ENCODE results near the gene PTDSS2. TPM values are rescaled to one million over a fixed set of nuclear protein-coding genes. Genes with fewer than 3 reads are reported as not detected.
A peak's percentile ranks its signal among the peaks of the same experiment; 100 is the strongest.

PTDSS2 gene
- total RNA-seq, 1 donor from 2014 or later = 47.3 TPM

GRCh38 chr11:496834-497564 is 46.9 kb downstream of the PTDSS2 start:
- Mint-ChIP-seq H3K9me3 (ENCODE audit: unreplicated experiment) (peaks cover 3% of the 10 kb centered on the region), H3K27ac (ENCODE audit: unreplicated experiment) (peak overlapping the region; percentile 31), H3K4me3 (ENCODE audit: unreplicated experiment) (peak overlapping the region; percentile 63), H3K36me3 (ENCODE audit: low read depth, unreplicated experiment) (peaks cover 34% of the 10 kb centered on the region), H3K4me1 (ENCODE audit: low read depth, unreplicated experiment) (peaks cover 3% of the 10 kb centered on the region), H3K27me3 (ENCODE audit: low read depth, unreplicated experiment) (no peaks in the 10 kb centered on the region)
- H3K4me3 ChIP-seq (ENCODE audit: insufficient read depth, low read depth, low read length) = no peak overlapping the region
- no peak overlapping the region for H3K27ac ChIP-seq (ENCODE audit: low read depth, low read length)
- no peak overlapping the region for H3K4me2 ChIP-seq (ENCODE audit: low read length)
- no peak overlapping the region for H3K9ac ChIP-seq (ENCODE audit: low read length)
- peaks cover 25% of the 10 kb centered on the region for H3K36me3 ChIP-seq (ENCODE audit: insufficient read depth, low read length)
- H2AFZ ChIP-seq (ENCODE audit: low read depth, low read length) = no peak overlapping the region
- DNase-seq (ENCODE audit: low read depth) (no peak), FAIRE-seq (no peak)
- H3K9me3 ChIP-seq (ENCODE audit: insufficient read depth, low read depth, low read length) = peaks cover 8% of the 10 kb centered on the region
- no peaks in the 10 kb centered on the region for H3K27me3 ChIP-seq (ENCODE audit: insufficient read depth, low read length)
- H3K4me1 ChIP-seq (ENCODE audit: insufficient read depth, low read length) = no peaks in the 10 kb centered on the region
- peaks cover 11% of the 10 kb centered on the region for H3K79me2 ChIP-seq (ENCODE audit: insufficient read depth, low read length)
- peaks cover 44% of the 10 kb centered on the region for H4K20me1 ChIP-seq (ENCODE audit: insufficient read depth, low read length)
- TF ChIP-seq CTCF (IDR thresholded peaks at IDR 0.05; ENCODE audit: insufficient read depth, low read depth, low read length) (no peak), EZH2 (IDR thresholded peaks at IDR 0.05; ENCODE audit: insufficient read depth, low read length) (no peak)

- H3K79me2 ChIP-seq (ENCODE audit: insufficient read depth, low read length) = peaks cover 19% of the 10 kb centered on the region
- peaks cover 8% of the 10 kb centered on the region for H3K9me3 ChIP-seq (ENCODE audit: insufficient read depth, low read depth, low read length)
- no peak overlapping the region for H3K4me3 ChIP-seq (ENCODE audit: insufficient read depth, low read depth, low read length)
- FAIRE-seq (no peak), DNase-seq (ENCODE audit: low read depth) (no peak)
- Mint-ChIP-seq H3K27me3 (ENCODE audit: low read depth, unreplicated experiment) (no peaks in the 10 kb centered on the region), H3K4me1 (ENCODE audit: low read depth, unreplicated experiment) (peaks cover 3% of the 10 kb centered on the region), H3K9me3 (ENCODE audit: unreplicated experiment) (peaks cover 3% of the 10 kb centered on the region), H3K27ac (ENCODE audit: unreplicated experiment) (no peak overlapping the region), H3K4me3 (ENCODE audit: unreplicated experiment) (no peak overlapping the region), H3K36me3 (ENCODE audit: low read depth, unreplicated experiment) (peaks cover 34% of the 10 kb centered on the region)
- no peak overlapping the region for H3K9ac ChIP-seq (ENCODE audit: low read length)
- no peaks in the 10 kb centered on the region for H3K27me3 ChIP-seq (ENCODE audit: insufficient read depth, low read length)
- peaks cover 52% of the 10 kb centered on the region for H4K20me1 ChIP-seq (ENCODE audit: insufficient read depth, low read length)
- no peaks in the 10 kb centered on the region for H3K4me1 ChIP-seq (ENCODE audit: insufficient read depth, low read length)
- H2AFZ ChIP-seq (ENCODE audit: low read depth, low read length) = no peak overlapping the region
- no peak overlapping the region for H3K27ac ChIP-seq (ENCODE audit: low read depth, low read length)
- TF ChIP-seq CTCF (IDR thresholded peaks at IDR 0.05; ENCODE audit: insufficient read depth, low read depth, low read length) (no peak), EZH2 (IDR thresholded peaks at IDR 0.05; ENCODE audit: insufficient read depth, low read length) (no peak)
- no peak overlapping the region for H3K4me2 ChIP-seq (ENCODE audit: low read length)
- peaks cover 25% of the 10 kb centered on the region for H3K36me3 ChIP-seq (ENCODE audit: insufficient read depth, low read length)
Measured at GRCh38 chr11:497565-498296, 47.7 kb downstream of the PTDSS2 start.

Measured in astrocyte (in vitro differentiated cells and primary cell).